22Rv1 (cell line): ENCODE data around the gene TSKU.

Source experiments
- ZFX ChIP-seq: fragments of 450-650 bp; IDR thresholded peaks from 2 replicates; pipeline ENCODE4 v1.6.1; 2017; ENCODE audit warnings: antibody characterized with exemption, borderline replicate concordance
- TF ChIP-seq, protein P1 (sequence below): fragments of 450-650 bp; IDR thresholded peaks from 2 replicates; pipeline ENCODE4 v1.5.1; 2017; ENCODE audit warnings: mild to moderate bottlenecking

DNA sequence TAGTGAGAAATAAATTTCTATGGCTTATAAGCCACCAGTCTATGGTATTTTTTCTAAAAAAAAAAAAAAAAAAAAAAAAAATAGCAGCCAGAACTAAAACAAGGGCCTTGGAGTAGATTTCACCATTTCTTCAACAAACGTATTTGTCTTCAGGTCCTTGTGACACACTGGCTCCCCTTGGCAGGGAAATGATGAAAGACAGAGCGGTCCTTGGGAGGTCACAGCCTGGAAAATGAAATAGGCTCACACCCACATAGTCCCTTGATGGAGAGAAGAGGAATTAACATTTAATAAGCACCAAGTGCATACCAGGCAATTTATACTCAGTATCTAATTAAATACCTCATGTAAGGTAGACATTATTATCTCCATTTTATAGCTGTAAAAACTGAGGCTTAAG lies 51.9 kb downstream of the TSKU start:
- TF ChIP-seq, protein P1, sequence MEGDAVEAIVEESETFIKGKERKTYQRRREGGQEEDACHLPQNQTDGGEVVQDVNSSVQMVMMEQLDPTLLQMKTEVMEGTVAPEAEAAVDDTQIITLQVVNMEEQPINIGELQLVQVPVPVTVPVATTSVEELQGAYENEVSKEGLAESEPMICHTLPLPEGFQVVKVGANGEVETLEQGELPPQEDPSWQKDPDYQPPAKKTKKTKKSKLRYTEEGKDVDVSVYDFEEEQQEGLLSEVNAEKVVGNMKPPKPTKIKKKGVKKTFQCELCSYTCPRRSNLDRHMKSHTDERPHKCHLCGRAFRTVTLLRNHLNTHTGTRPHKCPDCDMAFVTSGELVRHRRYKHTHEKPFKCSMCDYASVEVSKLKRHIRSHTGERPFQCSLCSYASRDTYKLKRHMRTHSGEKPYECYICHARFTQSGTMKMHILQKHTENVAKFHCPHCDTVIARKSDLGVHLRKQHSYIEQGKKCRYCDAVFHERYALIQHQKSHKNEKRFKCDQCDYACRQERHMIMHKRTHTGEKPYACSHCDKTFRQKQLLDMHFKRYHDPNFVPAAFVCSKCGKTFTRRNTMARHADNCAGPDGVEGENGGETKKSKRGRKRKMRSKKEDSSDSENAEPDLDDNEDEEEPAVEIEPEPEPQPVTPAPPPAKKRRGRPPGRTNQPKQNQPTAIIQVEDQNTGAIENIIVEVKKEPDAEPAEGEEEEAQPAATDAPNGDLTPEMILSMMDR = no peak
- TF ChIP-seq ZFX = no peak
